PC-9 (cell line): ENCODE results near the gene PLB1. TPM values are rescaled to one million over a fixed set of nuclear protein-coding genes. Genes with fewer than 3 reads are reported as not detected.

ENCODE experiments used
- BruUV-seq: library from RNA; stranded (reverse); fragments of 400-500 nt; replicated peaks from 2 replicates; lab custom pipeline; 2021; lab: Mats Ljungman, UMichigan
- CTCF ChIA-PET: fragments of 300-600 bp; sonication (Branson Sonifier 250); formaldehyde crosslinking; loops from one replicate; lab custom pipeline; 2022; ENCODE audit warnings: antibody characterized with exemption; lab: Charles Lee
- POLR2A ChIA-PET: fragments of 300-600 bp; sonication (Branson Sonifier 250); formaldehyde crosslinking; loops from one replicate; lab custom pipeline; 2022; ENCODE audit warnings: antibody characterized with exemption; ENCODE audit not compliant: unreplicated experiment; lab: Charles Lee
- DNase-seq, 2 experiments: peaks; one replicate each; pipeline versions ENCODE4 v3.0.0 to v3.0.0-alpha.2; 2015 to 2022; ENCODE audit warnings: mixed read lengths in 1 of 2
- H2AFZ ChIP-seq: fragments of 200-600 bp; sonication (generic); 2 replicates; pipeline ENCODE4 v1.8.1; 2017; ENCODE audit warnings: antibody characterized with exemption
- H3F3A ChIP-seq: fragments of 200-600 bp; sonication (generic); 2 replicates; pipeline ENCODE4 v1.8.1; 2017; ENCODE audit warnings: antibody characterized with exemption, mild to moderate bottlenecking, low read depth; ENCODE audit not compliant: insufficient read depth
- H3K27ac ChIP-seq: fragments of 200-600 bp; sonication (generic); 2 replicates; pipeline ENCODE4 v1.6.1; 2016; ENCODE audit warnings: mixed run types
- H3K27me3 ChIP-seq: fragments of 200-600 bp; sonication (generic); 2 replicates; pipeline ENCODE4 v1.6.1; 2016; ENCODE audit warnings: low read depth, mixed run types; ENCODE audit not compliant: insufficient read depth
- H3K36me3 ChIP-seq: fragments of 200-600 bp; sonication (generic); 2 replicates; pipeline ENCODE4 v1.6.1; 2016; ENCODE audit warnings: low read depth, mixed run types
- H3K4me1 ChIP-seq: fragments of 200-600 bp; sonication (generic); replicated peaks from 2 replicates; pipeline ENCODE4 v1.6.1; 2016; ENCODE audit warnings: mixed run types; ENCODE audit not compliant: insufficient read depth
- H3K4me2 ChIP-seq: fragments of 200-600 bp; sonication (generic); 2 replicates; pipeline ENCODE4 v1.6.1; 2017; ENCODE audit warnings: mixed run types
- H3K4me3 ChIP-seq: fragments of 200-600 bp; sonication (generic); 2 replicates; pipeline ENCODE4 v1.6.1; 2016; ENCODE audit warnings: mixed run types
- H3K79me2 ChIP-seq: fragments of 200-600 bp; sonication (generic); 2 replicates; pipeline ENCODE4 v1.6.1; 2017; ENCODE audit warnings: low read depth, mixed run types
- H3K9me2 ChIP-seq: fragments of 200-600 bp; sonication (generic); 2 replicates; pipeline ENCODE4 v1.8.1; 2017; ENCODE audit warnings: mild to moderate bottlenecking; ENCODE audit not compliant: insufficient read depth
- H3K9me3 ChIP-seq: fragments of 200-600 bp; sonication (generic); 2 replicates; pipeline ENCODE4 v1.8.1; 2016; ENCODE audit warnings: low read depth; ENCODE audit not compliant: insufficient read depth
- H4K20me1 ChIP-seq: fragments of 200-600 bp; sonication (generic); 2 replicates; pipeline ENCODE4 v1.8.1; 2017; ENCODE audit not compliant: insufficient read depth
- CTCF ChIP-seq: fragments of 200-600 bp; sonication (generic); conservative IDR thresholded peaks from 2 replicates; pipeline ENCODE4 v1.6.1; 2017; ENCODE audit warnings: mixed run types, antibody characterized with exemption, mild to moderate bottlenecking, moderate library complexity
- EZH2 ChIP-seq: fragments of 200-600 bp; sonication (generic); IDR thresholded peaks from 2 replicates; pipeline ENCODE4 v1.8.0; 2017; ENCODE audit warnings: antibody characterized with exemption, low read depth
- intact Hi-C: fragments of 100-400 bp; cut with micrococcal nuclease; formaldehyde crosslinking; loops from one replicate; pipeline ENCODE4 v1.10.0; 2022; ENCODE audit not compliant: unreplicated experiment
- total RNA-seq: library from RNA; stranded (reverse); gene quantifications from 2 replicates; pipeline ENCODE4 v1.2.3, GENCODE V29; 2021

The PLB1 gene
- total RNA-seq, 1 experiment from 2014 or later: 2.7 TPM

GRCh38 chr2:28623582-28624405, 127.9 kb downstream of the PLB1 start:
- no peaks in the 10 kb centered on the region for H3K79me2 ChIP-seq
- no peaks in the 10 kb centered on the region for H3K9me3 ChIP-seq
- ChIA-PET POLR2A (interaction anchor here (1.5 kb wide), 1 partner anchor 10 kb away, joined by 11 read pairs; no protein-coding TSS in a partner anchor), CTCF (no interaction called here)
- intact Hi-C loops: loop anchor here (2.0 kb wide), 1 partner anchor 19 kb away; no protein-coding TSS in a partner anchor
- peaks cover 35% of the 10 kb centered on the region for H3F3A ChIP-seq
- TF ChIP-seq EZH2 (no peak), CTCF (no peak)
- H3K4me2 ChIP-seq: no peak overlapping the region
- H3K36me3 ChIP-seq: no peaks in the 10 kb centered on the region
- H3K9me2 ChIP-seq: no peaks in the 10 kb centered on the region
- no peaks in the 10 kb centered on the region for H3K27me3 ChIP-seq
- no peak for DNase-seq
- no peak overlapping the region for H2AFZ ChIP-seq
- no peak overlapping the region for H3K27ac ChIP-seq
- peaks cover 67% of the 10 kb centered on the region for H3K4me1 ChIP-seq
- BruUV-seq: no TSS peak
- H4K20me1 ChIP-seq: no peaks in the 10 kb centered on the region
- H3K4me3 ChIP-seq: no peak overlapping the region

- H2AFZ ChIP-seq: no peak overlapping the region
- H3K36me3 ChIP-seq: no peaks in the 10 kb centered on the region
- peaks cover 60% of the 10 kb centered on the region for H3K4me1 ChIP-seq
- no peak overlapping the region for H3K4me3 ChIP-seq
- TF ChIP-seq EZH2 (no peak), CTCF (no peak)
- H3K27ac ChIP-seq: no peak overlapping the region
- no peaks in the 10 kb centered on the region for H4K20me1 ChIP-seq
- peaks cover 35% of the 10 kb centered on the region for H3F3A ChIP-seq
- peak overlapping the region; percentile 50; the same call in 1 of the 2 replicates for H3K4me2 ChIP-seq
- CTCF ChIA-PET: no interaction called here
- intact Hi-C loops: loop anchor here (2.0 kb wide), 1 partner anchor 18 kb away; no protein-coding TSS in a partner anchor
- no peaks in the 10 kb centered on the region for H3K9me2 ChIP-seq
- no peak for DNase-seq
- POLR2A ChIA-PET: interaction anchor here (1.5 kb wide), 1 partner anchor 9 kb away, joined by 11 read pairs; no protein-coding TSS in a partner anchor
- no peaks in the 10 kb centered on the region for H3K27me3 ChIP-seq
- no TSS peak for BruUV-seq
- no peaks in the 10 kb centered on the region for H3K9me3 ChIP-seq
- no peaks in the 10 kb centered on the region for H3K79me2 ChIP-seq
These were observed 128.6 kb downstream of the PLB1 start for GRCh38 chr2:28624436-28624792.

GRCh38 chr2:28624793-28625701, 129.2 kb downstream of the PLB1 start:
- DNase-seq: peak; percentile 68 to 80
- Histone ChIP-seq H3F3A (peaks cover 34% of the 10 kb centered on the region), H3K36me3 (no peaks in the 10 kb centered on the region), H3K4me1 (peaks cover 54% of the 10 kb centered on the region), H2AFZ (peak overlapping the region; percentile 36; the same call in 1 of the 2 replicates), H3K27me3 (no peaks in the 10 kb centered on the region), H4K20me1 (no peaks in the 10 kb centered on the region), H3K9me2 (no peaks in the 10 kb centered on the region), H3K79me2 (no peaks in the 10 kb centered on the region), H3K27ac (peak overlapping the region; percentile 55), H3K9me3 (no peaks in the 10 kb centered on the region), H3K4me3 (no peak overlapping the region), H3K4me2 (peak overlapping the region; percentile 50)
- intact Hi-C loops: loop anchor here (2.0 kb wide), 1 partner anchor 18 kb away; no protein-coding TSS in a partner anchor
- POLR2A ChIA-PET: interaction anchor here (1.5 kb wide), 1 partner anchor 9 kb away, joined by 11 read pairs; no protein-coding TSS in a partner anchor
- TSS peak; percentile 55 for BruUV-seq
- TF ChIP-seq CTCF (no peak), EZH2 (no peak)
- CTCF ChIA-PET: interaction anchor here (0.6 to 0.7 kb wide), 2 partner anchors 15 to 1360 kb away, joined by 3 to 4 read pairs; no protein-coding TSS in a partner anchor
